Endodermal cell (in vitro differentiated cells): ENCODE results near the gene GRM8. TPM values are rescaled to one million over a fixed set of nuclear protein-coding genes. Genes with fewer than 3 reads are reported as not detected.

Experiments
- DNase-seq: peaks from one replicate; pipeline ENCODE4 v3.0.0-alpha.2; 2017
- H3K27ac ChIP-seq: 2 replicates; pipeline ENCODE4 v1.5.1; 2013; ENCODE audit warnings: mild to moderate bottlenecking, low read depth, low read length, moderate library complexity
- H3K27me3 ChIP-seq: 2 replicates; pipeline ENCODE4 v1.6.1; 2013; ENCODE audit warnings: mild to moderate bottlenecking, low read length, moderate library complexity; ENCODE audit not compliant: insufficient read depth, control insufficient read depth, poor library complexity, severe bottlenecking
- H3K36me3 ChIP-seq: 2 replicates; pipeline ENCODE4 v1.7.0; 2013; ENCODE audit warnings: mild to moderate bottlenecking, low read length, moderate library complexity; ENCODE audit not compliant: control insufficient read depth, insufficient read depth
- H3K4me1 ChIP-seq: one replicate; pipeline ENCODE4 v1.7.0; 2013; ENCODE audit warnings: low read length; ENCODE audit not compliant: control insufficient read depth, insufficient read depth
- H3K4me3 ChIP-seq: 2 replicates; pipeline ENCODE4 v1.5.1; 2013; ENCODE audit warnings: mild to moderate bottlenecking, low read length, moderate library complexity
- H3K9ac ChIP-seq: 2 replicates; pipeline ENCODE4 v1.6.1; 2013; ENCODE audit warnings: mild to moderate bottlenecking, low read length, moderate library complexity; ENCODE audit not compliant: poor library complexity, severe bottlenecking; ENCODE audit errors: extremely low read depth
- H3K9me3 ChIP-seq: 2 replicates; pipeline ENCODE4 v1.6.1; 2013; ENCODE audit warnings: mild to moderate bottlenecking, low read length, moderate library complexity; ENCODE audit not compliant: control insufficient read depth
- H3K27ac Mint-ChIP-seq: 2 replicates; pipeline ENCODE4 v1.8.0; 2020; ENCODE audit warnings: mixed read lengths
- H3K27me3 Mint-ChIP-seq: 2 replicates; pipeline ENCODE4 v1.8.0; 2021; ENCODE audit warnings: mild to moderate bottlenecking, mixed read lengths; ENCODE audit not compliant: insufficient read depth
- H3K36me3 Mint-ChIP-seq: 2 replicates; pipeline ENCODE4 v1.8.0; 2020; ENCODE audit warnings: low read depth, mixed read lengths
- H3K4me1 Mint-ChIP-seq: 2 replicates; pipeline ENCODE4 v1.8.0; 2020; ENCODE audit warnings: mixed read lengths
- H3K4me3 Mint-ChIP-seq: 2 replicates; pipeline ENCODE4 v1.8.0; 2020; ENCODE audit warnings: mild to moderate bottlenecking, moderate library complexity, mixed read lengths
- H3K9me3 Mint-ChIP-seq: 2 replicates; pipeline ENCODE4 v1.8.0; 2020; ENCODE audit warnings: mild to moderate bottlenecking, mixed read lengths
- CTCF ChIP-seq: fragments of 200-600 bp; sonication (generic); conservative IDR thresholded peaks from 2 replicates; pipeline ENCODE4 v1.5.0; 2021; ENCODE audit warnings: antibody characterized with exemption, mild to moderate bottlenecking
- WGBS, 2 experiments: methylation state at CpG; one replicate each; pipeline versions ENCODE4 v1.1.5 to v1.1.7; 2013; ENCODE audit warnings: missing lambda C conversion rate in 2 of 2, mixed read lengths in 1 of 2; ENCODE audit not compliant: insufficient coverage in 1 of 2, insufficient read length in 1 of 2; 5-methylcytosine and 5-hydroxymethylcytosine counted together
- total RNA-seq, 2 donors: library from RNA; stranded (reverse); fragmentation: NEBNext Ultra II Directional in 1 of 2; extraction: Animal tissue kit (Norgen Biotek cat#: 25700) in 1 of 2; gene quantifications; 2 replicates in 1 of 2; 3 replicates in 1 of 2; pipeline ENCODE4 v1.2.1, GENCODE V29; 2021

The GRM8 gene
- total RNA-seq, 2 donors from 2014 or later, result 0.93 to 2.0 TPM

GRCh38 chr7:126699707-126700106, 553.0 kb downstream of the GRM8 start:
- Mint-ChIP-seq H3K4me1 (peaks cover 8% of the 10 kb centered on the region), H3K27ac (no peak overlapping the region), H3K36me3 (no peaks in the 10 kb centered on the region), H3K4me3 (no peak overlapping the region), H3K27me3 (no peaks in the 10 kb centered on the region), H3K9me3 (peaks cover 11% of the 10 kb centered on the region)
- peak; percentile 25 for TF ChIP-seq CTCF
- no peak overlapping the region for H3K9ac ChIP-seq
- H3K27me3 ChIP-seq, result no peaks in the 10 kb centered on the region
- no peak for DNase-seq
- peaks cover 5% of the 10 kb centered on the region for H3K9me3 ChIP-seq
- H3K27ac ChIP-seq, result no peak overlapping the region
- H3K4me1 ChIP-seq, result peaks cover 10% of the 10 kb centered on the region
- H3K36me3 ChIP-seq, result no peaks in the 10 kb centered on the region
- H3K4me3 ChIP-seq, result no peak overlapping the region

- Mint-ChIP-seq H3K27me3 (no peaks in the 10 kb centered on the region), H3K4me1 (peaks cover 8% of the 10 kb centered on the region), H3K27ac (no peak overlapping the region), H3K9me3 (peaks cover 4% of the 10 kb centered on the region), H3K4me3 (no peak overlapping the region), H3K36me3 (no peaks in the 10 kb centered on the region)
- no peak overlapping the region for H3K27ac ChIP-seq
- TF ChIP-seq CTCF, result no peak
- no peak overlapping the region for H3K4me3 ChIP-seq
- no peaks in the 10 kb centered on the region for H3K36me3 ChIP-seq
- peaks cover 5% of the 10 kb centered on the region for H3K9me3 ChIP-seq
- 64% methylated on average over 2 of the region's 2 CpGs; no CpG with 5 or more reads in 1 of the 2 experiments for WGBS, 2 experiments
- H3K27me3 ChIP-seq, result no peaks in the 10 kb centered on the region
- peaks cover 10% of the 10 kb centered on the region for H3K4me1 ChIP-seq
- DNase-seq, result no peak
- H3K9ac ChIP-seq, result no peak overlapping the region
Observed at GRCh38 chr7:126698909-126699308, 553.8 kb downstream of the GRM8 start.

GRCh38 chr7:126698446-126698845, 554.3 kb downstream of the GRM8 start:
- Mint-ChIP-seq H3K36me3 (no peaks in the 10 kb centered on the region), H3K9me3 (no peaks in the 10 kb centered on the region)

More at GRCh38 chr7:126698446-126698845, 554.3 kb downstream of the GRM8 start:
- H3K27ac Mint-ChIP-seq, result no peak overlapping the region
- peaks cover 8% of the 10 kb centered on the region for H3K4me1 Mint-ChIP-seq
- Histone ChIP-seq H3K9me3 (peaks cover 1% of the 10 kb centered on the region), H3K36me3 (no peaks in the 10 kb centered on the region), H3K4me3 (no peak overlapping the region), H3K27ac (no peak overlapping the region), H3K4me1 (peaks cover 10% of the 10 kb centered on the region), H3K9ac (no peak overlapping the region), H3K27me3 (no peaks in the 10 kb centered on the region)
- H3K4me3 Mint-ChIP-seq, result no peak overlapping the region
- DNase-seq, result no peak
- no peak for TF ChIP-seq CTCF
- WGBS, 2 experiments, result 81% methylated on average over 1 of the region's 2 CpGs; no CpG with 5 or more reads in 1 of the 2 experiments
- H3K27me3 Mint-ChIP-seq, result no peaks in the 10 kb centered on the region
